ENCODE results near the gene RABGAP1. TPM values are rescaled to one million over a fixed set of nuclear protein-coding genes. Genes with fewer than 3 reads are reported as not detected.

RABGAP1 gene
- total RNA-seq, 4 donors from 2014 or later = 66.1 to 83.1 (median 73.4) TPM

- H3K36me3 ChIP-seq = peaks cover 0 to 48% (median 5%) of the 10 kb centered on the region in 3 donors
- H3K27ac ChIP-seq = no peak overlapping the region
- TF ChIP-seq EP300 (IDR thresholded peaks at IDR 0.05) (no peak), POLR2A (IDR thresholded peaks at IDR 0.05) (no peak), CTCF (IDR thresholded peaks at IDR 0.05) (no peak)
- no peak for DNase-seq (ENCODE audit: low spot score in 2 of 2)
- no peaks in the 10 kb centered on the region for H3K27me3 ChIP-seq
- WGBS, 2 donors = 94 to 100% methylated on average over 1 of the region's 1 CpG
- peaks cover 0 to 14% (median 2%) of the 10 kb centered on the region in 4 donors for H3K4me1 ChIP-seq
- no peak overlapping the region for H3K4me3 ChIP-seq
- H3K9me3 ChIP-seq = no peaks in the 10 kb centered on the region
These were observed 59.7 kb downstream of the RABGAP1 start for GRCh38 chr9:123000371-123001068.

- Histone ChIP-seq H3K4me3 (no peak overlapping the region), H3K27me3 (no peaks in the 10 kb centered on the region), H3K36me3 (peaks cover 0 to 43% (median 5%) of the 10 kb centered on the region in 3 donors), H3K27ac (peak overlapping the region in 1 of 4 donors; percentile 20), H3K4me1 (peaks cover 0 to 14% (median 2%) of the 10 kb centered on the region in 4 donors), H3K9me3 (no peaks in the 10 kb centered on the region)
- DNase-seq (ENCODE audit: low spot score in 2 of 2) = no peak
- TF ChIP-seq CTCF (IDR thresholded peaks at IDR 0.05) (no peak), EP300 (IDR thresholded peaks at IDR 0.05) (no peak), POLR2A (IDR thresholded peaks at IDR 0.05) (no peak)
- 38 to 39% methylated on average over 5 of the region's 5 CpGs for WGBS, 2 donors
These were observed 61.9 kb downstream of the RABGAP1 start for GRCh38 chr9:123002754-123003153.

GRCh38 chr9:123003466-123003865 lies 62.6 kb downstream of the RABGAP1 start:
- no peak for DNase-seq (ENCODE audit: low spot score in 2 of 2)
- WGBS, 2 donors = 63 to 89% methylated on average over 2 of the region's 2 CpGs
- no peaks in the 10 kb centered on the region for H3K27me3 ChIP-seq
- peaks cover 0 to 14% (median 2%) of the 10 kb centered on the region in 4 donors for H3K4me1 ChIP-seq
- H3K4me3 ChIP-seq = no peak overlapping the region
- peaks cover 0 to 36% (median 5%) of the 10 kb centered on the region in 3 donors for H3K36me3 ChIP-seq
- peak overlapping the region in 1 of 4 donors; percentile 20 for H3K27ac ChIP-seq
- H3K9me3 ChIP-seq = no peaks in the 10 kb centered on the region
- TF ChIP-seq EP300 (IDR thresholded peaks at IDR 0.05) (no peak), CTCF (IDR thresholded peaks at IDR 0.05) (no peak), POLR2A (IDR thresholded peaks at IDR 0.05) (no peak)

GRCh38 chr9:123005964-123006363 lies 65.1 kb downstream of the RABGAP1 start:
- Histone ChIP-seq H3K27ac (no peak overlapping the region), H3K27me3 (no peaks in the 10 kb centered on the region), H3K36me3 (peaks cover 0 to 24% (median 5%) of the 10 kb centered on the region in 3 donors), H3K4me3 (no peak overlapping the region), H3K4me1 (peaks cover 0 to 25% (median 2%) of the 10 kb centered on the region in 4 donors), H3K9me3 (no peaks in the 10 kb centered on the region)
- 41 to 57% methylated on average over 1 of the region's 1 CpG for WGBS, 2 donors
- no peak for TF ChIP-seq POLR2A (IDR thresholded peaks at IDR 0.05)
- no peak for TF ChIP-seq CTCF (IDR thresholded peaks at IDR 0.05)
- no peak for TF ChIP-seq EP300 (IDR thresholded peaks at IDR 0.05)
- no peak for DNase-seq (ENCODE audit: low spot score in 2 of 2)

- DNase-seq (ENCODE audit: low spot score in 2 of 2) = no peak
- WGBS, 2 donors = 76 to 90% methylated on average over 5 of the region's 5 CpGs
- TF ChIP-seq EP300 (IDR thresholded peaks at IDR 0.05) (no peak), CTCF (IDR thresholded peaks at IDR 0.05) (no peak), POLR2A (IDR thresholded peaks at IDR 0.05) (no peak)
These were observed 66.4 kb downstream of the RABGAP1 start for GRCh38 chr9:123007269-123007668.

More at GRCh38 chr9:123007269-123007668, 66.4 kb downstream of the RABGAP1 start:
- Histone ChIP-seq H3K4me1 (peaks cover 0 to 25% (median 2%) of the 10 kb centered on the region in 4 donors), H3K9me3 (no peaks in the 10 kb centered on the region), H3K27me3 (no peaks in the 10 kb centered on the region), H3K36me3 (peaks cover 0 to 24% (median 5%) of the 10 kb centered on the region in 3 donors), H3K4me3 (no peak overlapping the region), H3K27ac (no peak overlapping the region)

Measured in tibial nerve (tissue), 4 donors.